ENCODE results near the gene SDCBP2. TPM values are rescaled to one million over a fixed set of nuclear protein-coding genes. Genes with fewer than 3 reads are reported as not detected.

Gene SDCBP2
- total and polyA plus RNA-seq, 2 experiments from 2014 or later = 3.2 to 5.3 TPM

- H3K4me3 ChIP-seq = no peak overlapping the region
- H3K9me2 ChIP-seq (ENCODE audit: insufficient read depth) = no peaks in the 10 kb centered on the region
- peaks cover 38% of the 10 kb centered on the region for H3K36me3 Mint-ChIP-seq (ENCODE audit: low read depth)
- H3K4me3 Mint-ChIP-seq = no peak overlapping the region
- no peak overlapping the region for H3K27ac ChIP-seq (ENCODE audit: low read depth)
- H3K36me3 ChIP-seq (ENCODE audit: insufficient read depth) = no peaks in the 10 kb centered on the region
- no peak for DNase-seq (ENCODE audit: low spot score)
- H3K4me1 ChIP-seq (ENCODE audit: insufficient read depth) = no peaks in the 10 kb centered on the region
- no peaks in the 10 kb centered on the region for H3K27me3 Mint-ChIP-seq (ENCODE audit: insufficient read depth, low read depth, poor library complexity)
- TF ChIP-seq JUNB (IDR thresholded peaks at IDR 0.05; ENCODE audit: unreplicated experiment) (no peak), ETS1 (IDR thresholded peaks at IDR 0.05) (no peak)
- no peak overlapping the region for H2AFZ ChIP-seq
- no peak for ATAC-seq
- H3K9me3 Mint-ChIP-seq = no peaks in the 10 kb centered on the region
- no peaks in the 10 kb centered on the region; the same call in 2 of the 3 replicates for H3K4me1 Mint-ChIP-seq
- no peak overlapping the region for H3K27ac Mint-ChIP-seq
- no peaks in the 10 kb centered on the region for H3F3A ChIP-seq (replicated peaks; ENCODE audit: low read depth)
- H3K4me2 ChIP-seq = no peak overlapping the region
- H4K20me1 ChIP-seq (replicated peaks; ENCODE audit: insufficient read depth) = peaks cover 22% of the 10 kb centered on the region
- no peaks in the 10 kb centered on the region for H3K27me3 ChIP-seq (ENCODE audit: insufficient read depth)
- H3K79me2 ChIP-seq (replicated peaks; ENCODE audit: insufficient read depth) = no peaks in the 10 kb centered on the region
Measured at GRCh38 chr20:1364106-1364505, 35.2 kb upstream of the SDCBP2 start.

- Histone ChIP-seq H3K9me2 (ENCODE audit: insufficient read depth) (no peaks in the 10 kb centered on the region), H3K79me2 (replicated peaks; ENCODE audit: insufficient read depth) (no peaks in the 10 kb centered on the region), H3K27ac (ENCODE audit: low read depth) (no peak overlapping the region), H3F3A (replicated peaks; ENCODE audit: low read depth) (no peaks in the 10 kb centered on the region), H3K4me3 (no peak overlapping the region), H4K20me1 (replicated peaks; ENCODE audit: insufficient read depth) (peaks cover 21% of the 10 kb centered on the region), H3K4me2 (no peak overlapping the region), H3K27me3 (ENCODE audit: insufficient read depth) (no peaks in the 10 kb centered on the region), H3K4me1 (ENCODE audit: insufficient read depth) (no peaks in the 10 kb centered on the region), H2AFZ (no peak overlapping the region), H3K36me3 (ENCODE audit: insufficient read depth) (no peaks in the 10 kb centered on the region)
- Mint-ChIP-seq H3K4me3 (no peak overlapping the region), H3K4me1 (no peaks in the 10 kb centered on the region; the same call in 2 of the 3 replicates), H3K36me3 (ENCODE audit: low read depth) (peaks cover 32% of the 10 kb centered on the region), H3K27me3 (ENCODE audit: insufficient read depth, low read depth, poor library complexity) (no peaks in the 10 kb centered on the region), H3K27ac (no peak overlapping the region), H3K9me3 (no peaks in the 10 kb centered on the region)
- ATAC-seq (no peak), DNase-seq (ENCODE audit: low spot score) (no peak)
- TF ChIP-seq NANOG (IDR thresholded peaks at IDR 0.05; ENCODE audit: borderline replicate concordance) = no peak
Measured at GRCh38 chr20:1363522-1363921, 34.6 kb upstream of the SDCBP2 start.

- no peak overlapping the region for H3K4me2 ChIP-seq
- Mint-ChIP-seq H3K9me3 (no peaks in the 10 kb centered on the region), H3K36me3 (ENCODE audit: low read depth) (peaks cover 26% of the 10 kb centered on the region), H3K27me3 (ENCODE audit: insufficient read depth, low read depth, poor library complexity) (no peaks in the 10 kb centered on the region), H3K27ac (no peak overlapping the region), H3K4me1 (no peaks in the 10 kb centered on the region; the same call in 2 of the 3 replicates), H3K4me3 (no peak overlapping the region)
- H4K20me1 ChIP-seq (replicated peaks; ENCODE audit: insufficient read depth) = peaks cover 19% of the 10 kb centered on the region
- no peaks in the 10 kb centered on the region for H3K4me1 ChIP-seq (ENCODE audit: insufficient read depth)
- H3K9me2 ChIP-seq (ENCODE audit: insufficient read depth) = no peaks in the 10 kb centered on the region
- no peaks in the 10 kb centered on the region for H3F3A ChIP-seq (replicated peaks; ENCODE audit: low read depth)
- H3K4me3 ChIP-seq = no peak overlapping the region
- TF ChIP-seq POLR2AphosphoS5 (IDR thresholded peaks at IDR 0.05; ENCODE audit: low read depth) (no peak), CTCF (conservative IDR thresholded peaks at IDR 0.05; ENCODE audit: low read depth in 2 of 2) (no peak), ZNF331 (CRISPR knock-in tag; IDR thresholded peaks at IDR 0.05; ENCODE audit: low read depth) (no peak), NANOG (IDR thresholded peaks at IDR 0.05; ENCODE audit: borderline replicate concordance) (no peak), CREB1 (CRISPR knock-in tag; IDR thresholded peaks at IDR 0.05; ENCODE audit: low read depth) (no peak)
- H3K27me3 ChIP-seq (ENCODE audit: insufficient read depth) = no peaks in the 10 kb centered on the region
- ATAC-seq (no peak), DNase-seq (ENCODE audit: low spot score) (no peak)
- H3K79me2 ChIP-seq (replicated peaks; ENCODE audit: insufficient read depth) = no peaks in the 10 kb centered on the region
- no peaks in the 10 kb centered on the region for H3K36me3 ChIP-seq (ENCODE audit: insufficient read depth)
- no peak overlapping the region for H3K27ac ChIP-seq (ENCODE audit: low read depth)
- H2AFZ ChIP-seq = no peak overlapping the region
Measured at GRCh38 chr20:1362484-1362883, 33.5 kb upstream of the SDCBP2 start.

Measured in GM23338 (cell line).